GM04504 (cell line): ENCODE measurements around the gene KMT2B.
"Not testable (repeated sequence)": the region's sequence is repeated elsewhere in the genome, so short reads cannot be mapped to it uniquely, and the experiment has no call there.

ENCODE experiments used
- DNase-seq: peaks from one replicate; pipeline ENCODE4 v3.0.0-alpha.2; 2012; ENCODE audit warnings: low read depth

Gene KMT2B

GRCh38 chr19:35756377-35757230 is 38.8 kb downstream of the KMT2B start, which contains the start of gene HSPB6:
TSS of gene HSPB6 (minus strand) at chr19:35757029. CDS start at chr19:35757008, 21 bp downstream.
- no peak for DNase-seq

GRCh38 chr19:35757231-35757748 is 39.5 kb downstream of the KMT2B start:
- peak; percentile 77 for DNase-seq

GRCh38 chr19:35757749-35758608 is 40.2 kb downstream of the KMT2B start, which contains the start of gene PROSER3:
TSS of gene PROSER3 (plus strand) at chr19:35758176. CDS start at chr19:35758216, 40 bp downstream.
- peak; percentile 99 for DNase-seq

GRCh38 chr19:35759697-35760096 is 41.9 kb downstream of the KMT2B start:
- DNase-seq, result no peak

DNA sequence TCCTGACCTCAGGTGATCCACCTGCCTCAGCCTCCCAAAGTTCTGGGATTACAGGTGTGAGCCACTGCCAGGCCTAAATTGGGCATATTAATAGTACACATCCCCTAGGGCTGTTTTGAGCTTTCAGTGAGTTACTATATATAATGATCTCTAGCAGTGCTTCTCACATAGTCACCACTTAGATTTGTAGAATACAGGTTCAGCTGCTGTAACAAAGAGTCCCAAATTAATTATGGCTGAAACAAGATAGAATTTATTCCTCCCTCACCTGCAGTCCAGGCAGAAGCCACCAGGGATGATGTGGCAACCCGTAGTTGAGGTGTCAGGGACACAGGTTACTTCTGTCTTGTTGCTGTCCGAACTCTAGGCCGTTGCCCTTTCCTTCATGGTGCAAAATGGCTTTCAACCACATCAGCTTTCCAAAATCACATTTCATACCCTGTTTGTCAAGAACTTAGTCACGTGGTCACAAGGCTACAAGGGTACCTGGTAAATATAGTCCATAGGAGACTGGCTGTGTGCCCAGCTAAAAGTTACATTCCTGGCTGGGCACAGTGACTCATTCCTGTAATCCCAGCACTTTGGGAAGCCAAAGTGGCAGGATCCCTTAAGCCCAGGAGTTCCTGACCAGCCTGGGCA is 43.0 kb downstream of the KMT2B start:
- no peak for DNase-seq

DNA sequence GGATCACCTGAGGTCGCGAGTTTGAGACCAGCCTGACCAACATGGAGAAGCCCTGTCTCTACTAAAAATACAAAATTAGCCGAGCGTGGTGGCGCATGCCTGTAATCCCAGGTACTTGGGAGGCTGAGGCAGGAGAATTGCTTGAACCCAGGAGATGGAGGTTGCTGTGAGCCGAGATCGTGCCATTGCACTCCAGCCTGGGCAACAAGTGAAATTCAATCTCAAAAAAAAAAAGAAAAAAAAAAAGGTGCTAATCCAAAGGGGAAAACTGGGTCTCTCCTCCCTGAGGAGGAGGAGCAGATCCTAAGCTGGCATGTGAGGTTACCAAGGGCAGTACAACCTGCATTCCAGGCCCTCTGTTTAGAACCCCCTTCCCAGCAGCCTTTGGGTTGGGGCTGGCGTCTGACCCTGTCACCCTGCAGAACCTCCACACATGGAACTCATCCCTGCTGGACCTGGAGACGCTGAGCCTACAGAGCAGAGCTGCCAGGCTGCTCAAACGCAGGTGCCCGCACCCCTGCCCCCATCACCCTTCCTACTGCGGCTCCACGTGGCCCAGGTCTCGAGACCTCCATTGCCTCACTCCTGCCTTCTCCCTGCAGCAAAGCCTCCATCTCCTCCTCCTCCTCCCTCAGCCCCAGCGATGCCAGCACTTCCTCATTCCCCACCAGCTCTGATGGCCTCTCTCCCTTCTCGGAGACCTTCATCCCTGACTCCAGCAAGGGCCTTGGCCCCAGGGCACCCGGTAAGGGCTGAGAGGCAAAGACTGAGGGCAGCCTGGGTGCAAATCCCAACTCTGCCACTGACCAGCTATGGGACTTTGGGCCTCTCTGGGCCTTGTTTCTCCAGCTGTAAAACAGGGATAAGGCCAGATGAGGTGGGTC is 46.9 kb downstream of the KMT2B start:
- no peak for DNase-seq

- DNase-seq, result no peak
Observed at GRCh38 chr19:35766571-35767104, 48.8 kb downstream of the KMT2B start.

DNA sequence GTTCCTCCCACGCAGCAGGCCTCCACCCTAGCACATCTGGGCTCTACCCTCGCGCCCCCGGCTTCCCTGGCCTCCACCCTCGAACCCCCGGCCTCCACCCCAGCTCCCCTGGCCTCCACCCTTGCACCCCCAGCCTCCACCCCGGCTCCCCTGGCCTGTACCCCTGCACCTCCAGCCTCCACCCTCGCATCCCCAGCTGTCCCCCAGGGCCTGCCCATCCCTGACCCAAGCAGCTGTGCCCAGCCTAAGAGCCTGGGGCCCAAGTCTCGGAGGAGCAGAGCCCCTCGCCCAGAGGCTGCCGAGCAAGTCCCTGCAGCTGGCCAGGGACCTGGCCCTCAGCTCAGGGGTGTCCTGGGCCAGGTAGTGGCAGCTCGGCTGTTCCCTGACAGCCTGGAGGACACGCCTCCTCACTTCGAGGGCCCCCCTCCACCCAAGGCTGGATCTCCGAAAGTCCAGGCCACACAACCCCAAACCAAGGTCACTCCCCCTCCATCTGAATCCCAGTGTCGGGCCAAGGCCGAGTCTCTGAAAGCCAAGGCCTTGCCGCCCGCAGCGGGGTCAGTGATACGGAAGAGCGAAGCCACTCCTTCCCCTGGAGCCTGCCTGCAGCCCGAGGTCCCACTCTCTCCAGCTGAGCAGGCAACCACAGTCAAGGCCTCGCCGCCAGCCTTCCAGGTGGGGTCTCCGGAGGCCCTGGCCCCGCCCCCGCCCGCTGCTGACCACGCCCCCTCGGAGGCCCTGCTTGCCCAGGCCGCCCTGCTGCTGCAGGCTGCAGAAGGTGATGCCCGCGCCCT is 49.7 kb downstream of the KMT2B start:
- DNase-seq, result no peak

- DNase-seq, result no peak
Observed at GRCh38 chr19:35768082-35768421, 50.2 kb downstream of the KMT2B start.

- DNase-seq, result not testable (repeated sequence)
Observed at GRCh38 chr19:35772362-35772761, 54.6 kb downstream of the KMT2B start.

DNA sequence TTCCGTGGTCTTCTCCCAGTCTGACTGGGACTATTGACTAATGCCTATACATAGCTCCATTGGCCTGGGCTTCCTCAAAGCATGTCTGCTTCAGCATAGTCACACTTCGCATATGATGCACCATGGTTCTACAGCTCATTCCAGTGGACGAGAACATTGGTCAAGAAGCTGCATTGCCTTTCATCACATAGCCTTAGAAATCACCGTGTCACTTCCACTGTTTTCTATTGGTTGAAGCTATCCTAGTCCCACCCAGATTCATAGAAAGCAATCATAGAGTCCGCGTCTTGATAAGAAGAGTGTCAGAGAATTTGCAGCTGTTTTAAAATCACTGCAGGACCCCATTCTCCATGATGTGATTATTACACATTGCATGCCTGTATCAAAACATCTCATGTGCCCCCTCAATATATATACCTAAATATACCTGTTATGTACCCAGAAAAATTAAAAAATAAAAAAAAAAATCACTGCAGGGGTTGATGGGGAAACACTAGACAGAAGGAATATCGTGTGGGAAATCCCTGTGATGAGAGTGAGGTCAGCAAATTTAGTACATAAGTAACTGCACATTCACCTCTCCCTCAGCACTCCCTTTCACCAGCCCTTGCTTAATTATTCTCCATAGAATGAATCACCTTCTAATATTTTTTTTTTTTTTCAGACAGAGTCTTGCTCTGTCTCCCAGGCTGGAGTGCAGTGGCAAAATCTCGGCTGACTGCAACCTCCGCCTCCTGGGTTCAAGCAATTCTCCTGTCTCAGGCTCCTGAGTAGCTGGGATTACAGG is 55.4 kb downstream of the KMT2B start:
- DNase-seq, result no peak

- DNase-seq, result no peak
Observed at GRCh38 chr19:35774274-35775045, 56.7 kb downstream of the KMT2B start.

DNA sequence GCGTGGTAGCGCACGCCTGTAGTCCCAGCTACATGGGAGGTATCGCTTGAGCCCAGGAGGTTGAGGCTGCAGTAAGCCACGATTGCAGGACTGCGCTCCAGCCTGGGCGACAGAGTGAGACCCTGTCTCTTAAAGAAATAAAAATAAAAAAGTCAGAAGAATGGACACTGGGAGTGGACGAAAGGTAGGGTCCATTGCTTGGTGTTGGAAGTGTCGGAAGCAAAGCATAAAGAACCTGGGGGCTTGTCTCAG is 57.2 kb downstream of the KMT2B start:
- no peak for DNase-seq

- peak; percentile 92 for DNase-seq
Observed at GRCh38 chr19:35775298-35776101, 57.7 kb downstream of the KMT2B start, which contains the start of gene ARHGAP33. TSS of gene ARHGAP33 (plus strand) at chr19:35775564. CDS start at chr19:35775659, 95 bp downstream.

- no peak for DNase-seq
Observed at GRCh38 chr19:35776102-35776788, 58.4 kb downstream of the KMT2B start.

DNA sequence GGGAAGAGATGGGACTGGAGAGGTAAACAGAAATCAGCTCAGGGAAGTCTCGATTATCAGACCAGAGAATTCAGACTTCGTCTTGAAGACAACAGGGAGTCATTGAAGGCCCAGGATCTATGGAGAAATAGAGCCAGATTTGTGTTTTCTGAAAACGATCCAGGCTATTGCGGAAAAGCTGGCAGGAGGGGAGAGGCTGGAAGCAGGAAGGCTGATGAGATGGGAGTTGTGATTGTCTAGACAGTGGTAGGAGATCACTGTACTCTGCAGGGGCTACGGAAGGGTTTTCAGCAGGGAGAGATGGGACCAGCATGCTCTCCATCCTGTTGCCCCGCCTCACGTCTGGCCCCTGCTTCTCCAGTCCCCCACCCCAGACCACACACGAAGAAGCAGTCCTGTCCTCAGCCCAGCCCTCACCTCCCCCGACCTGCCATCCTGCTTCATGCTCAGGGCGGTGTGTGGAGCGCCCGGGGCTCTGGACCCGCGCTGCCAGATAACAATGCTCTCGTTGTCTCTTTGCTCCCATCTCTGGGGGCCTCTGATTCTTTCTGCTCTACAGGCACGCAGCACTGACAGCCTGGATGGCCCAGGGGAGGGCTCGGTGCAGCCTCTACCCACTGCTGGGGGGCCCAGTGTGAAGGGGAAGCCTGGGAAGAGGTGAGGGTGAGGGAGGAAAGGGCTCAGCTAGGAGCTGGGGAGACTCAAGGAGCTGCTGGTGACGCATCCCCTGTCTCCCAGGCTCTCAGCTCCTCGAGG is 59.5 kb downstream of the KMT2B start:
- no peak for DNase-seq
